ENCODE measurements around the gene ANO2. TPM values are rescaled to one million over a fixed set of nuclear protein-coding genes. Genes with fewer than 3 reads are reported as not detected.

Gene ANO2
- total RNA-seq, 1 experiment from 2014 or later = not detected

DNA sequence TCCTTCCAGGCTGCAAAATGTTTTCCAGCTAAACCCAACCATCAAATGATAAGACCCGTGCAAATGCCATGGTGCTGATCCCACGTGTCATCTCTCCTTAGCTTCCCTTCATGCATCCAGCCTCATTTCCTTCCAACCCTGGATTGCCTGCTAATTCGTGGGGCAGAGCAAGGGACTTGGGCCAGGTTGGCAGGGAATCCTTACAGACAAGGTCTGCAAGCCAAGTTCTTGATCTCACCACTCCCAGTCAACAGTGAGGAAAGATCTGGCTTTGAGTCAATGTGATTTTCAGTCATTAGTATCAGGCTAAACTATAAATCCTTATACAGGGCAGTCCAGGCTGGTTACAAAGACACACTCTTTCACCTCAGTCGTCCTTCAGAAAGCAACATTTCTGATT is 150.9 kb downstream of the ANO2 start:
- H3K9ac ChIP-seq (ENCODE audit: low read length) = no peak overlapping the region
- H3K36me3 ChIP-seq (ENCODE audit: insufficient read depth, low read length) = no peaks in the 10 kb centered on the region
- H3K4me2 ChIP-seq (ENCODE audit: low read depth, low read length, poor library complexity, severe bottlenecking) = no peak overlapping the region
- no peak overlapping the region for H3K4me3 ChIP-seq (ENCODE audit: low read length)
- DNase-seq = no peak
- no peak overlapping the region for H3K27ac ChIP-seq (ENCODE audit: low read length)
- H3K79me2 ChIP-seq (ENCODE audit: low read length) = no peaks in the 10 kb centered on the region
- no peaks in the 10 kb centered on the region for H4K20me1 ChIP-seq (ENCODE audit: insufficient read depth, low read depth, low read length)
- H2AFZ ChIP-seq (ENCODE audit: low read length) = no peak overlapping the region
- H3K27me3 ChIP-seq (ENCODE audit: low read length) = peaks cover 3% of the 10 kb centered on the region; the same call in 1 of the 2 replicates
- no peaks in the 10 kb centered on the region for H3K9me2 ChIP-seq (replicated peaks; ENCODE audit: insufficient read depth, low read length)
- H3K9me3 ChIP-seq (ENCODE audit: low read length) = no peaks in the 10 kb centered on the region
- no peaks in the 10 kb centered on the region for H3K4me1 ChIP-seq (ENCODE audit: low read length)

DNA sequence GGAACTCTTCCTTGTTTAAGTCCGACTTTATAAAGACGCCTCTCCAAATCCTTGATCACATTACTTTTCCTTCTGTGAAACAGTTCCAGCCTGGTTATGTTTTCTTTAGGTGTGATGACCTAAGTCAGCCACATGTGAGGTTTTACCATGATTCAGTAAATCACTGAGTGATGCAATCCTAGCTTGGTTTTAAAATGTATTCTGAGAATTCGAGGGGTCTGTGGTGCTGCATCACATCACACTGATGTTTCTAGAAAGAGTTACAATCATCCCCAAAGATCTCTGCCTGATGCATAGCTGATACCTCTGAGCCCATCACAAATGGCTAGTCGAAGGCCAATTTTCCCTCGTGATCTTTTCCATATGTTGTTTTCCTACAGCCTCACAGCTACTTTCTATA is 152.7 kb downstream of the ANO2 start:
- H4K20me1 ChIP-seq (ENCODE audit: insufficient read depth, low read depth, low read length) = no peaks in the 10 kb centered on the region
- H3K27me3 ChIP-seq (ENCODE audit: low read length) = peaks cover 3% of the 10 kb centered on the region; the same call in 1 of the 2 replicates
- no peak overlapping the region for H3K4me3 ChIP-seq (ENCODE audit: low read length)
- H3K9me3 ChIP-seq (ENCODE audit: low read length) = no peaks in the 10 kb centered on the region
- no peak overlapping the region for H3K4me2 ChIP-seq (ENCODE audit: low read depth, low read length, poor library complexity, severe bottlenecking)
- no peak overlapping the region for H3K9ac ChIP-seq (ENCODE audit: low read length)
- H3K27ac ChIP-seq (ENCODE audit: low read length) = no peak overlapping the region
- no peaks in the 10 kb centered on the region for H3K9me2 ChIP-seq (replicated peaks; ENCODE audit: insufficient read depth, low read length)
- H3K36me3 ChIP-seq (ENCODE audit: insufficient read depth, low read length) = no peaks in the 10 kb centered on the region
- no peaks in the 10 kb centered on the region for H3K4me1 ChIP-seq (ENCODE audit: low read length)
- DNase-seq = no peak
- no peaks in the 10 kb centered on the region for H3K79me2 ChIP-seq (ENCODE audit: low read length)
- H2AFZ ChIP-seq (ENCODE audit: low read length) = no peak overlapping the region

DNA sequence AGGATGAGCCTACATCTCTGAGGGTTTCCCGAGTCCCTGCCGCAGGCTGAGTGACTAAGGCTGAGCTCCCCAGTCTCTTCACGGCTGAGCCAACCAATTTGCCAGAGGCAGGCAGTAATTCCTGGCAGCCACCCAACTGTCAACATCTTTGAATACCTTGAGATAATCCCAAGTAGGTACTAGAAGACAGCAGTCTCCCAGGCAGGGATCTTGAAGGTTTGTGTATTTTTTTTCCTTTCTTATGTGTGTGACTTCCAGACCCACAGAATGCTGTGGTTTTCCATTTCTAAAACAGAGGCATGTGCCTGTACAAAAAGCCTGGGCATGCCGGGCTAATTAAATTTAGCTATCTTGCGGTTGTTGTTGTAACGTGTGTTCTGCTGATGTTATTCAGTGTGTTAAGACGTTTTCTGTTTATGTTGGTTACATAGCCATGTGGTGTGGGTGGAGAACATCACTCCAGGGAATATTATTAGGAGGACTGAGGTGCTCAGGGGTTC is 155.5 kb downstream of the ANO2 start:
- H3K27me3 ChIP-seq (ENCODE audit: low read length) = peaks cover 3% of the 10 kb centered on the region; the same call in 1 of the 2 replicates
- no peaks in the 10 kb centered on the region for H3K4me1 ChIP-seq (ENCODE audit: low read length)
- no peak overlapping the region for H3K4me2 ChIP-seq (ENCODE audit: low read depth, low read length, poor library complexity, severe bottlenecking)
- H3K36me3 ChIP-seq (ENCODE audit: insufficient read depth, low read length) = no peaks in the 10 kb centered on the region
- H3K27ac ChIP-seq (ENCODE audit: low read length) = no peak overlapping the region
- DNase-seq = no peak
- H3K9me2 ChIP-seq (replicated peaks; ENCODE audit: insufficient read depth, low read length) = no peaks in the 10 kb centered on the region
- no peak overlapping the region for H2AFZ ChIP-seq (ENCODE audit: low read length)
- no peaks in the 10 kb centered on the region for H4K20me1 ChIP-seq (ENCODE audit: insufficient read depth, low read depth, low read length)
- no peaks in the 10 kb centered on the region for H3K9me3 ChIP-seq (ENCODE audit: low read length)
- no peak overlapping the region for H3K9ac ChIP-seq (ENCODE audit: low read length)
- H3K4me3 ChIP-seq (ENCODE audit: low read length) = no peak overlapping the region
- no peaks in the 10 kb centered on the region for H3K79me2 ChIP-seq (ENCODE audit: low read length)

DNA sequence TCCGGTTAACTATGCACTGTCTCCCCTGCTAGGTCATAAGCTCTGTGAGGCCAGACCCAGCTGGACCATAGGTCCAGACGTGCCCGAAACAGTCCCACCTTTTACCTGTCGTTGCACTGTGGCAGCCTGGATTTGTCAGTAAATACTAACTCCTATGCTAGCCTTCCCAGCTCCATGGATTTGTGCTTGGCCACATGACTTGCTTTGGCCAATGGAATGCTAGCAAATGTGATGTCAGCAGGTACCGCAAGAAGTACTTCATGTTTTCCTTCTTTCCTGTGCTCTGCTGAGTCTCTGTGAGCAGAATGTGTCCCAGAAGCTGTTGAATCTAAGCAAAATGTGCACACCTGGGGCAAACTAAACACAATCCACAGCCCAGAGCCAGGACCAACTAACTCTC is 157.2 kb downstream of the ANO2 start:
- no peaks in the 10 kb centered on the region for H3K9me2 ChIP-seq (replicated peaks; ENCODE audit: insufficient read depth, low read length)
- H3K4me3 ChIP-seq (ENCODE audit: low read length) = no peak overlapping the region
- no peaks in the 10 kb centered on the region for H3K27me3 ChIP-seq (ENCODE audit: low read length)
- no peaks in the 10 kb centered on the region for H3K9me3 ChIP-seq (ENCODE audit: low read length)
- no peak overlapping the region for H3K9ac ChIP-seq (ENCODE audit: low read length)
- H3K27ac ChIP-seq (ENCODE audit: low read length) = no peak overlapping the region
- no peak for DNase-seq
- no peaks in the 10 kb centered on the region for H3K36me3 ChIP-seq (ENCODE audit: insufficient read depth, low read length)
- no peaks in the 10 kb centered on the region for H3K79me2 ChIP-seq (ENCODE audit: low read length)
- H2AFZ ChIP-seq (ENCODE audit: low read length) = no peak overlapping the region
- H3K4me2 ChIP-seq (ENCODE audit: low read depth, low read length, poor library complexity, severe bottlenecking) = no peak overlapping the region
- H3K4me1 ChIP-seq (ENCODE audit: low read length) = no peaks in the 10 kb centered on the region
- no peaks in the 10 kb centered on the region for H4K20me1 ChIP-seq (ENCODE audit: insufficient read depth, low read depth, low read length)

DNA sequence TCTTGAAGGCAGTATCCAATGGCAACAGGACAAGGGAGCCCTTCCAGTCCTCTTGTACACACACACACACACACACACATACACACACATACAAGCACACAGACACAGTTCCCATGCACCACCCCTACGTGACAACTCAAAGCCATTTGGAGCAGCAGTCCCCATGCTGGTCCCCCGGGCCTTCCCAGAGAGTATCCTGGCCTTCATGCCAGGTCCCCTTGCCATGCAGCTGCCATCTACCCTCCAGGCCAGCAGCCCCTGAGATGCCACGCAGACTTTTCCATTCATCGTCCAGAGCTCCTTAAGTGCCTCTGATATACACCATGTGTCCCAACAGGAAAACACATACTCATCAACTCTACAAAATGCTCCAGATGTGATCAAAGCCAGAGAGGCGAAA is 159.5 kb downstream of the ANO2 start:
- Histone ChIP-seq H3K9me2 (replicated peaks; ENCODE audit: insufficient read depth, low read length) (no peaks in the 10 kb centered on the region), H2AFZ (ENCODE audit: low read length) (no peak overlapping the region), H3K27ac (ENCODE audit: low read length) (no peak overlapping the region), H3K9me3 (ENCODE audit: low read length) (no peaks in the 10 kb centered on the region), H3K9ac (ENCODE audit: low read length) (no peak overlapping the region), H3K79me2 (ENCODE audit: low read length) (no peaks in the 10 kb centered on the region), H3K27me3 (ENCODE audit: low read length) (no peaks in the 10 kb centered on the region), H4K20me1 (ENCODE audit: insufficient read depth, low read depth, low read length) (no peaks in the 10 kb centered on the region), H3K4me3 (ENCODE audit: low read length) (no peak overlapping the region), H3K4me1 (ENCODE audit: low read length) (no peaks in the 10 kb centered on the region), H3K36me3 (ENCODE audit: insufficient read depth, low read length) (no peaks in the 10 kb centered on the region), H3K4me2 (ENCODE audit: low read depth, low read length, poor library complexity, severe bottlenecking) (no peak overlapping the region)
- DNase-seq = no peak

DNA sequence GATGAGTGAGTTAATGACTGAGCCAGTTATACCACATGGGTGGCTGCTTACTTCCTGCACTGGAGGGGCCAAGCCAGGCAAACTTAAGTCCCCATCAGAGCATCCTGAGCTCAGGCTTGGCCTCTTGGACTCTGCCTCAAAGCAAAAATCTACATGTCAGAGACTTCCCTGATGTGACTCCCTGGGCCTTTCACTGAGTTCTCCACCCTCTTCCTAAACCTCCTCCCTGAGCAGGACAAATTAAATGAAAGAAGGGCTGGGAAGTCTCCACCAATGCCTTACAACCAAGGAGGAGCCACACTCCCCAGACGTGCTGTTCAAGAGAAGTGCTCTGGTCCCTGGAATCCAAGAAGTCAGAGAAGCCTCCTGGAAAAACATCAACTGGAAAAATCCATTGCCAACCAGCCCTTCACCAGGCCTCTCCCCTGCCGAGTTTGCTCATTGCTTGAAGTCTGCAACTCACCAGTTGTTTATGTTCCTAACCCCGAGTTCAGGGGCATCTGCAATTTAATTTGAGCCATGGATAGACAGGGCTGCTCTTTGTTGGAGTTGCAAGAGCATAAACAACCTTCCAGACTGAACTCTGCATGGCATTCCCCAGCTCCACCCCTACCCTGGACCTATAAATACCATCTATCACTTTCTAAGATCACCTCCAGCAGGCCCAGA is 160.5 kb downstream of the ANO2 start:
- Histone ChIP-seq H3K9me3 (ENCODE audit: low read length) (no peaks in the 10 kb centered on the region), H3K79me2 (ENCODE audit: low read length) (no peaks in the 10 kb centered on the region), H3K9me2 (replicated peaks; ENCODE audit: insufficient read depth, low read length) (no peaks in the 10 kb centered on the region), H3K4me1 (ENCODE audit: low read length) (no peaks in the 10 kb centered on the region), H2AFZ (ENCODE audit: low read length) (no peak overlapping the region), H3K4me2 (ENCODE audit: low read depth, low read length, poor library complexity, severe bottlenecking) (no peak overlapping the region), H3K4me3 (ENCODE audit: low read length) (no peak overlapping the region), H3K27ac (ENCODE audit: low read length) (no peak overlapping the region), H3K36me3 (ENCODE audit: insufficient read depth, low read length) (no peaks in the 10 kb centered on the region), H3K9ac (ENCODE audit: low read length) (no peak overlapping the region), H4K20me1 (ENCODE audit: insufficient read depth, low read depth, low read length) (no peaks in the 10 kb centered on the region), H3K27me3 (ENCODE audit: low read length) (no peaks in the 10 kb centered on the region)
- no peak for DNase-seq

DNA sequence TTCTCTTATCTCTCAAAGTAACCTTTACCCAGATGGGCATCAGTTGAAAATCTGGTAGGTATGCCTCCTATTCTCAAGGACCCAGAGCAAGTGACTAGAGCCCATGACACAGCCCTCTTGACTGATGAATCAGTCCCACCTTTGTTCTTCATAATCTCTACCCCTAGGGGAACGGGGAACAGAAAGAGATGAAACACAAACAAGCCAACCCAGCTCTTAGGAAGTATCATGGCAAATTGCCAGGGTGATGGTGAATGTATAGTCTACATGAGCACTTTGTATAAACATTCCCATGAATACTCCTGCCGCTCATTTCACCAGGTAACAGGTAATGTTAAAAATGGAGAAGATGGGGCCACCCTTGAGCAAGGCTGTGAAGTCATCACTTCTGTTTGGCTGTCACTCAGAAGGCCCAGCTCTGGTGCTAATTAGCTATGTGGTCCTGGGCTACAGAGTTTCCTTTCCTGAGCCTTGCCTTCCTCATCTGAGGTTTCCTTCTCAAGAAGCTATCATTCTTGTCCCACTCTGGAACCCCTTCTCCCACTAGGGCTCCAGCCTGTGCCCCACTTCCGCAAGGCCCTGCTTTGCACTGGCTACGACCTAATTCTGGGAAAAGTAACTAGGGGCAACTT is 161.7 kb downstream of the ANO2 start:
- Histone ChIP-seq H3K9me2 (replicated peaks; ENCODE audit: insufficient read depth, low read length) (no peaks in the 10 kb centered on the region), H3K4me1 (ENCODE audit: low read length) (no peaks in the 10 kb centered on the region), H3K79me2 (ENCODE audit: low read length) (no peaks in the 10 kb centered on the region), H3K36me3 (ENCODE audit: insufficient read depth, low read length) (no peaks in the 10 kb centered on the region), H2AFZ (ENCODE audit: low read length) (no peak overlapping the region), H3K9me3 (ENCODE audit: low read length) (no peaks in the 10 kb centered on the region), H3K9ac (ENCODE audit: low read length) (no peak overlapping the region), H3K27me3 (ENCODE audit: low read length) (no peaks in the 10 kb centered on the region), H3K4me3 (ENCODE audit: low read length) (no peak overlapping the region), H3K27ac (ENCODE audit: low read length) (no peak overlapping the region), H4K20me1 (ENCODE audit: insufficient read depth, low read depth, low read length) (no peaks in the 10 kb centered on the region), H3K4me2 (ENCODE audit: low read depth, low read length, poor library complexity, severe bottlenecking) (no peak overlapping the region)
- no peak for DNase-seq

DNA sequence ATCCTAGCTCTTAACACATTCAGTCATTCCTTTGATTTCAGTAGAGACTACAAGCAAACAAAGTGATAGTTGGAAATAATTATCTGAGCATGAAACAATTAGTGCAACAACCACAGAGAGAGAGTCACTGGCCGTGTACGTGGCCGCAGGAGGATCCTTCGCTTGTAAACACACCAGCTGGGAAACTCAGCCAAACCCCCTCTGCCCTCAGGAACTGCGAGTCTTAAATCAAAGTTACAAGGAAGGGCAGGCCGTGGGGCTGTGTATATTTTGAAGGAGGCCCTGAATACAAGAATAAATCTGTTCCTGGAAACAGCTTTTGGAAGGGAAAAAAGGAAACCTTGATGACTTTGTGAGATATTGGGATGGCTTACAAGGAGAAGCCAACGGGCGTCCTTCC is 164.5 kb downstream of the ANO2 start:
- Histone ChIP-seq H3K9me3 (ENCODE audit: low read length) (no peaks in the 10 kb centered on the region), H3K4me1 (ENCODE audit: low read length) (no peaks in the 10 kb centered on the region), H3K4me3 (ENCODE audit: low read length) (no peak overlapping the region), H3K9ac (ENCODE audit: low read length) (no peak overlapping the region), H3K4me2 (ENCODE audit: low read depth, low read length, poor library complexity, severe bottlenecking) (no peak overlapping the region), H3K9me2 (replicated peaks; ENCODE audit: insufficient read depth, low read length) (no peaks in the 10 kb centered on the region), H3K79me2 (ENCODE audit: low read length) (no peaks in the 10 kb centered on the region), H3K36me3 (ENCODE audit: insufficient read depth, low read length) (no peaks in the 10 kb centered on the region), H3K27me3 (ENCODE audit: low read length) (no peaks in the 10 kb centered on the region; the same call in 1 of the 2 replicates), H3K27ac (ENCODE audit: low read length) (no peak overlapping the region), H4K20me1 (ENCODE audit: insufficient read depth, low read depth, low read length) (no peaks in the 10 kb centered on the region), H2AFZ (ENCODE audit: low read length) (no peak overlapping the region)
- no peak for DNase-seq
